Measurements from ENCODE around the gene PDE6D.
"Not testable (repeated sequence)": the region's sequence is repeated elsewhere in the genome, so short reads cannot be mapped to it uniquely, and the experiment has no call there.

PDE6D gene

DNA sequence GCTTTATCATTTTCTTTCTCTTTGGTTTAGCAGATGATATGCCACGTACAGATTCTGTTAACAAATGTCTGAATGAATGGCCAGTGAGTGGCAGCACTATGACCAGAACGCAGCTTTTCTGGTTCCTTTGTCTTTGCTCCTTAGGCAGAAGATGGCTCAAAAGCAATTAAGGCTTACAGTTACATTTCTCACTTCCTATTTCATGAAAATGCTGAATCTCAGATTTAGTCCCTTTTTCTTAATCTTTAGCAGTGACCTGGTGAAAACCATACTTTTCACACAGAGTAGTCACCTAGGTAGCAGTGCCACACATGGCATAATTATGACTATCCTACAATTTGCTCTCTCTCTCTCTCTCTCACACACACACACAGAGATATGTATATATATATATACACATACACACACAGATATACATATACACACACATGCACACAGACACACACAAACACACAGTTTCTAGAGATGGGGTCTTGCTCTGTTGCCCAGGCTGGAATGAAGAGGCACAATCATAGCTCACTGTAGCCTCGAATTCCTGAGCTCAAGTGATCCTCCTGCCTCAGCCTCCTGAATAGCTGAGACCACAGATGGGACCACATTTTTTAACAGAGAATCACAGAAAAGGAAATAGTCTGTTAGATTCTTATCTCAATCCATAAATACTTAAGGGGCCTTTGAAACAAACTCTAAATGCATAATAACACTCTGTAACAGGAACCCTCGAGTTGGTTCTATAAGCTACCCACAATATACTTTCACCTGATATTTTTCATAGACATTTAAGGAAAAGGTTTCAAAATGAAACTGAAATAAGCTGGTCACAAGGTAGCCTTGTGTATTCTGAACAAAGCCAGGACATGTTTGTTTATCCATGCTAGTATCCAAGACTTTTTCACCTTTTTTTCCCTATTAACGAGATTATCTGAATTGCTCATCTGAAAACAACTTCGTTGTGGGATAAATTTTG, 11.6 kb downstream of the PDE6D start:
- no peak for DNase-seq

DNA sequence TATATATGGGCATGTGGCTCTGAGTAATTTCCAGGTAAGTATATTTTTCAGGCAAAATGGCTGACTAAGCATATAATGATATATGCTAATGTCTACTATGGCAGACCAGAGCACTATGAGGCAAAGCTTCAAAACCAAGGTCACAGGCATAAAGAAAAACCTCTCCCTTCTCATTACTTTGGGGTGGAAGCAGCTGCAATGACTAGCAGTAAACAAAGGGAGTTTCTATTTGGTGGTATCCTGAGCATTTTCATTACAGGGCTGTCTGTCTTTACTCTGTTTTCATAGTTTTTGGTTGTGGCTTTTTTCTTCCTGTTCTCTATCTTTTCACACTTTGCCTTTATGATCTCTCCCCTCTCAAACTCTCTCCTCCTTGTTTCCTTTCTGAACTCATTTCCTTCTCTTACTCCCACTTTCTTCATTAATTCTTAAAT, 15.6 kb downstream of the PDE6D start:
- no peak for DNase-seq

DNA sequence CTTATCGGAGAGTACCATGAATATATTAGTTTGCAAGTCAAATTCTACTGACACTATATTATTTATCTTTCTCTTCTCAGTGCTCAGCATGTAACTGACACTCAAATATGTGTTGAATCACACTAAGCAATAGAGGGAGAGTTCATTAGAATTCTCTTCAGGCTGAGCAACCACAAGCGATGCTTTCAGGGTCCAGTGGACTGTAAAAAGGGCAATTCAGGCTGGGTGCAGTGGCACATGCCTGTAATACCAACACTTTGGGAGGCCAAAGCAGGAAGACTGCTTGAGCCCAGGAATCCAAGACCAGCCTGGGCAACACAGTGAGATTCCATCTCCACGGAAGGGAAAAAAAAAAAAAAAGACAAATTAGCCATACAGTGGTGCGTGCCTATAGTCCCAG, 16.3 kb downstream of the PDE6D start:
- DNase-seq, result no peak

DNA sequence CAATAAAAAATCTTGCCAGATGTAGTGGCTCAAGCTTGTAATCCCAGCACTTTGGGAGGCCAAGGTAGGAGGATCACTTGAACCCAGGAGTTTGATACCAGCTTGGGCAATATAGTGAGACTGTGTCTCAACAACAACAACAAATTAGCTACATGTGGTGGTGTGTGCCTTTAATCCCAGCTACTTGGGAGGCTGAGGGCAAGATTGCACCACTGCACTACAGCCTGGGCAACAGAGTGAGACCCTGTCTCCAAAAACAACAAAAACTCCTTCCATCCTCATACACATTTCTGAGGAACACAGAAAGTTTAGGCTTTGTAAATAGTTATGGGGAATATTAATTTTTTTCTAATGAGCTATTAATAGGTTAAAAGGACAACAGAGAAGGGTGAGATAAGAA, 17.0 kb downstream of the PDE6D start:
- DNase-seq, result no peak

DNA sequence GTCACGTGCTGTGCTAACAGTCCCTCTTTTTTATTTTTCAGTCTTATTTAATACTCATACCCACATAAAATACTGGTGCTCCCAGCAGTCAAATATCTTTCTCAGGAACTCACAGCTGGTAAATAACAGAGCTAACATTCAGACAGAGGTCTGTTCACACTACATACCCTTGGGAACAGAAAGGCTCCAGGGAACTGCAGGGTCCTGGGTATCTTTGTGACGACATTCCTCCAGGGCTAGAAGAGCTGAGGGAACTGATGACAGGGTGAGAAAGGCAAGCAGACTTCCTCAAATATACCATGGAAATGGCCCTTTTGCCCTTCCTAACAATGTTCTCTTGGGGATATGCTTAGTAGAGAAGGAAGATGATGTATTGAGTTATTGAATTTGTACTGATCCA, 19.3 kb downstream of the PDE6D start:
- DNase-seq, result no peak

DNA sequence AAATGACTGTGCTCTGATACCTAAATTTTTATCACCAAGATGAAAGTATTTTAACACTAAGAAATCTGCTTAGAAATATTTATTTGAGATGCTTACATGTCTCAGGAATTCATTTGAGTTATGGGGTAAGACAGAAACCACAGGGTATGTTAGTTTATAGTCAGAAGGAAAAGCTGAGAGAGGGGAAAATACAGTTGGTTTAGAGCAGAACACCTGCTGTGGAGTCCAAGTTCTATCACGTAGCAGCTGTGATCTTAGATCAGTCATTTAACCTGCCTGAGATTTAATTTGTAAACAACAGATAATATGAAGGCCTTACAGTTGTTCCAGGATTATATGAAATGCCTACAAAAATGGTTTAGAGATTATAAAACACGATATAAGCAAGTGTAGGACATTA, 29.0 kb downstream of the PDE6D start:
- DNase-seq, result no peak

DNA sequence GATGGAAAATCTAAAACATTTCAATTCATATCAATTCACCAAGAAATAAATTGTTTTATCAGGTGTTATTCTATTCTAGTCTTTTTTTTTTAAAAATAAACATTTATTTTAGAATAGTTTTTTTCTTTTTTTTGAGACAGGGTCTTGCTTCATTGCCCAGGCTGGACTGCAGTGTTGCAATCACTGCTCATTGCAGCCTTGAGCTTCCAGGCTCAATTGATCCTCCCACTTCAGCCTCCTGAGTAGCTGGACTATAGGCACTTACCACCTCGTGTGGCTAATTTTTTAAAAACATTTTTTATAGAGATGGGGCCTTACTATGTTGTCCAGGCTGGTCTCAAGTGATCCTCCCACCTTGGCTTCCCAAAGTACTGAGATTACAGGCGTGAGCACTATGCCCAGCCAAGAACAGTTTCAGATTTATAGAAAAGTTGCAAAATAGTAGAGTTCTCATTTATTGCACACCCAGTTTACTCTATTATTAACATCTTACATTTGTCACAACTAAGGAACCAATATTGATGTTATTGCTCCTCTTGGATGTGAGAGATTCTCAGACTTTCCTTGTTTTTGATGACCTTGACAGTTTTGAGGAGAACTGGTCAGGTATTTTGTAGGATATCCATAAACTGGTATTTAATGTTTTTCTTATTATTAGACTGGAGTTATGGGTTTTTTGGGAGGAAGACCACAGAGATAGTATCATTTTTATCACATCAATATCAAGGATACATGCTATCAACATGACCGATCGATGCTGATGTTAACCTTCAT, 29.9 kb downstream of the PDE6D start:
- DNase-seq, result no peak

DNA sequence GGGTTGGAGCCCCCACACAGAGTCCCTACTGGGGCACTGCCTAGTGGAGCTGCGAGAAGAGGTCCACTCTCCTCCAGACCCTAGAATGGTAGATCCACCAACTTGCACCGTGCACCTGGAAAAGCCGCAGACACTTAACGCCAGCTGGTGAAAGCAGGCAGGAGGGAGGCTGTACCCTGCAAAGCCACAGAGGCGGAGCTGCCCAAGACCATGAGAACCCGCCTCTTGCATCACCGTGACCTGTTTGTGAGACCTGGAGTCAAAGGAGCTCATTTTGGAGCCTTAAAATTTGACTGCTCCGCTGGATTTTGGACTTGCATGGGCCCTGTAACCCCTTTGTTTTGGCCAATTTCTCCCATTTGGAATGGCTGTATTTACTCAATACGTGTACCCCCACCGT, 32.1 kb downstream of the PDE6D start:
- not testable (repeated sequence) for DNase-seq

DNA sequence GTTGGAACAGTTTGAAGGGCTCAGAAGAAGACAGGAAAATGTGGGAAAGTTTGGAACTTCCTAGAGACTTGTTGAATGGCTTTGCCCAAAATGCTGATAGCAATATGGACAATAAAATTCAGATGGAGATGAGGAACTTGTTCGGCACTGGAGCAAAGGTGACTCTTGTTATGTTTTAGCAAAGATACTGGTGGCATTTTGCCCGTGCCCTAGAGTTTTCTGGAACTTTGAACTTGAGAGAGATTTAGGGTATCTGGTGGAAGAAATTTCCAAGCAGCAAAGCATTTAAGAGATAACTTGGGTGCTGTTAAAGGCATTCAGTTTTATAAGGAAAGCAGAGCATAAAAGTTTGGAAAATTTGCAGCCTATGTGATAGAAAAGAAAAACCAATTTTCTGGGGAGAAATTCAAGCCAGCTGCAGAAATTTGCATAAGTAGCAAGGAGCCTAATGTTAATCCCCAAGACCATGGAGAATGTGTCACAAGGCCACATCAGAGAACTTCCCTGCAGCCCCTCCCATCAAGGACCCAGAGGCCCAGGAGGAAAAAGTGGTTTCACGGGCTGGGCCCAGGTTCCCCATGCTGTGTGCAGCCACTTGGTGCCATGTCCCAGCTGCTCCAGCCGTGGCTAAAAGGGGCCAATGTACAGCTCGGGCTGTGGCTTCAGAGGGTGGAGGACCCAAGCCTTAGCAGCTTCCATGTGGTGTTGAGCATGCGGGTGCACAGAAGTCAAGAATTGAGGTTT, 32.8 kb downstream of the PDE6D start:
- not testable (repeated sequence) for DNase-seq

DNA sequence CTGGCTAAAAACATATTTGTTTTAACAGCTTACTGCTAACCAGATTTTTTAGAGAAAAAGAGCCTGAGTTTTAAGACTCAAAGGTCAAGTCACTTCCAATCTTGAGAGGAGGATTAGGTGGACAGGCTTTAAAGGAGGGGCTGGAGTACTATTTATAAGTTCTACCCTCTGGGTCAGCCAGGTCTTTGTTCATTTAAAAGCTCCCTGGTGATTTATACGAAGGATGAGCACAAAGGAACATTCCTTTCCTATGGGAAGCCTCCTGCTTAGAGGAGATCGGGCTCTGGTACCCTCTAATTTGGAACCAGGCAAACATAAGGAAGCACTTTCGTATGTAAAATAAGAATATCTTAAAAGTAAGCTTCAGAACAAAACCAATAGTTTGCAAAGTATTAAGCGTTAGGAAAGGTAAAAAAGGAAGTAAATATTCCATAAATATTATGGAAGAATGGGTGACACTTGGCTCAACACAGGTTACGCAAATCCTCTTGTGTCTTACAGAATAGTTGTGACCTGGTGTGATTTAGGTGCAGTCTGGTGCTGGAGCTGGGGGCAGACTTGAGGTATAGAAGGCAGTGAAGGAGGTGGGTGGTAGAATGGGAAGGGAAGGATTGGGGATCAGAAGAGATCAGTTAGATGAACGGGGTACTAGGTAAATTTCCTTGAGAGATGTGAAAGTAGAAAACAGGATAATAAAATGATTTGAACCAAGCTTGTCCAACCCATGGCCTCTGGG, 35.6 kb downstream of the PDE6D start:
- no peak for DNase-seq

DNA sequence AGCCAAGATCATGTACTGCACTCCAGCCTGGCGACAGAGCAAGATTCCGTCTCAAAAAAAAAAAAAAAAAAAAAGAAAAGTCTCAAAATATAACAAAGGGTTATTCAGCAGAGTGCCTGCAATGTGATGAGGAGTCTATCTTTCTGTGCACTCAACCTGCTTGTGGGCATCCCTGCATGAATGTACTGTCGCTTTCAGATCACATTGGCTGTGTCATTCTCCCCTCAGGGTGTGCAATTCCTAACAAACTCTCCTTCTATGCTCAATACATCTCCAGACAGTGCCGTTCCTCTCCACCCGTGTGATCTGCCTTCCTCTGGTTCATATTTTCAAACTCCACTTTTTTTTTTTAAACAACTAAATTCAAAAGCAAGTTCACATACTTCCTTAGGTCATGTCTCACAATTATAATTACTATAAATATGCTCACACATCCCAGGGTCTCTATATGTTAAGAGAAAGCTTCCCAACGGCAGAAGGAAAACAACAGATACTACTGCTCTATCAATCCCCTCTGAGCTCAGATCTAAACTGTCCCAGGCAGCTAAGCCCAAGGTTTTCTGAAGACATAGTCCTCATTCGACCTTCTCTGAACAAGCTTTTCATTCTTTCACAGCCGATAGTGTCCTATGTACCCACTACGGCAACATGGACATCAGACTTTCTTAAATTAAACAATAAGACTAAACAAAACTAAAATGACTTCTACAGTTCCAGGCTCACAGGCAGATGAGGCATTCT, 37.5 kb downstream of the PDE6D start:
- no peak for DNase-seq

DNA sequence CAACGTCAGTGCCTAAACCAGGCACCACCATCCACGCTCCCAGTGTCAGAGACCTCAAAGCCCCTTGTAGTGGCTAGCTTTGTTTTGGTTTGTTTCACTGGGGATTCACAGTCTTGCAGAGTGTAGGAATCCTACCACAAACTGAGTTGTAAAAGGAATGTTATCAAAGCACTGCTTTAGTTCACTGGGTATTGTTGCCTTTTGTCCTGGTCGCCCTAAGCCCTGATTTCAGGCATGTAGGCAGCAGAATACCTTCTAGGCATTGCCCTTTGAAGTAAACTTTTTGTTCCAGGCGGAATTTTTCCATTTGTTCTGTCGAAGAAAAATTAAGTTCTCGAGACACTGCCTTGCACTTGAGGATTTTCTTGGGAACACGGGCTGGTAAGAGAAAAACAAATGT, 43.3 kb downstream of the PDE6D start:
- DNase-seq, result no peak

DNA sequence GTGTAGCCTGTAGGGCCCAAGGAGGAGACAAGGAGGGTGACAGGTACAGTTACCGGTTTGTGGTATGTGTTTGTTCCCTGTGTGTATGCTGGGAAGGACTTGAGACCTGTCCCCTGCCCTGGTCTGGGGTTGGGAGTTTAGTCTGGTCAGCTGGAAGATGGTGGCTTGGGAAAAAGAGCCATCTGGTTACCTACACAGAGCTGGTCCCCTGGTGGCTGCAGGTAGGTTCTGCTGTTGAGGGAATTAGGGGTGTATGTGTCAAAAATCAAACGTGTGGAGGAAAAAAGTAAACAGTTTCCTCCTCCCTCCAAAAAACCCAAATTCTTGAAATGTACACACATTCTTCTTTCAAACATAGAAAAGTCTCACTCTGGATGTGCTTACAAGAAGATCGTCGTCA, 48.5 kb downstream of the PDE6D start:
- no peak for DNase-seq

DNA sequence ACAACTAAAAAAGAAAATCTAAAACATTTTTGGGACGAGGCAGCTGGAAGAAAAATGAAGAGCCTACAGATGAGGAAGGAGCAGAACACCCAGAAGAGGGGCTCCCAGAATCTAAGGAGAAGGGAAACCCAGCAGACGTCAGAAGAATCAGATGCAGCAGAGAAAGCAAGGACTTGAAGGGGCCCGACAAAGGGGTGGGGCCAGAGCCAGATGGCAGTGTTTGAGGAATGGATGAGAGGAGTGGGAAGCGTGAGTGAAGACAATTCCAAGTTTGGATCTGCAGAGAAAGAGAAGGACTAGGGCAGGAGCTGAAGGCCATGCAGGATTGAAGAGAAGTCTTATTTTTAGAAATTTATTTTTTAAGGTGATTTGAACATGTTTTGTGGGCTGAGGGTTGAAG, 53.5 kb downstream of the PDE6D start:
- no peak for DNase-seq

DNA sequence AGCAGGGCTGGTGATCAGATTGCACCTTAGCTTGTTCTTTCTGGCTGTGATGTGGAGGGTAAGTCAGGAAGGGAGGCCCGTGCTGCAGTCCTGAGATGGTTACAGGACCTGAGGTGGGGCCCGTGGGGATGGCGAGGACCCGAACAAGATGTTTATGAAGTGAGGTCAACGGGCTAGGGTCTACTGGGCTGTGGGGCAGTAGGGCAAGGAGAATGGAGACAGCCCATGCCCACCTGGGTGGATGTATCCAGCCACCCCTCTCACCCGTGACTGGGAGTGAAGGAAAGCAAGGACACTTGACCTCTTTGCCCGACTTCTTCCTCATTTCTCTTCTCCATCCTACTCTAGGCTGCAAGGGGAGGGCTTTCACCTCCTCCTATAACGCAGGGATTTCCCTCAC, 54.8 kb downstream of the PDE6D start:
- DNase-seq, result no peak

DNA sequence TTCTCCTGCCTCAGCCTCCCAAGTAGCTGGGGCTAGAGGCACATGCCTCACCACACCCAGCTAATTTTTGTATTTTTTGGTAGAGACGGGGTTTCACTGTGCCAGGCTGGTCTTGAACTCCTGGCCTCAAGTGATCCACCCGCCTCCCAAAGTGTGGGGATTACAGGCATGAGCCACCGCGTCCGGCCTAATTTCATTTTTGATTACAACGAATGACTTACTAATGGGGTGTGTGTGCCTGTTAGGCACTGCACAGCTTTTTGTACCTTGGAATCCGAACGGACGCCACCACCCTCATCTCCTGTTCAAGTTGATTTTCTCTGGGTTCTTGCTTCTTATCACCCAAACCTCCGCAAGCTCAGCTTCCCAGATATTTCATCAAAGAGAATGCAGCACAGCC, 55.6 kb downstream of the PDE6D start:
- DNase-seq, result no peak

DNA sequence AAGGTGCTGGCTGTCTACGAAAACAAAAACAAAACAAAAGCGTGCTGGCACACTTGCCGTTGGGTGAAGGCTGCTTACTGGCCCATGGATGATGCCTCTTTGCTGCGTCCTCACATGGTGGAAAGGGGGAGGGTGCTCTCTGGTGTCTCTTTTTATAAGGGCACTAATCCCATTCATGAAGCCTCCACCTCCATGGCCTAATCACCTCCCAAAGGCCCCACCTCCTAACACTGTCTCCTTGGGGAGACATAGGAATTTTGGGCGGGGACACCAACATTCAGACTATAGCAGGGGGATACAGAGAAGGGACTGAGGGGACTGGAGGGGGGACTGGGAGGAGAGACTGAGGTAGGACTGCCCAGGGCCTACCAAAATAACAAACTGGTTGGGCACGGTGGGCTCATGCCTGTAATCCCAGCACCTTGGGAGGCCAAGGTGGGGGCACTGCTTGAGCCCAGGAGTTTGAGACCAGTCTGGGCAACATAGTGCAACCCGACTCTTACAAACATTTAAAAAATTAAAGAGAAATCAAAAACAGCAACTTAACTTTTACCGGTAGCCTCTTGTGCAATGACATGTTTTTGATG, 58.3 kb downstream of the PDE6D start:
- DNase-seq, result no peak

DNA sequence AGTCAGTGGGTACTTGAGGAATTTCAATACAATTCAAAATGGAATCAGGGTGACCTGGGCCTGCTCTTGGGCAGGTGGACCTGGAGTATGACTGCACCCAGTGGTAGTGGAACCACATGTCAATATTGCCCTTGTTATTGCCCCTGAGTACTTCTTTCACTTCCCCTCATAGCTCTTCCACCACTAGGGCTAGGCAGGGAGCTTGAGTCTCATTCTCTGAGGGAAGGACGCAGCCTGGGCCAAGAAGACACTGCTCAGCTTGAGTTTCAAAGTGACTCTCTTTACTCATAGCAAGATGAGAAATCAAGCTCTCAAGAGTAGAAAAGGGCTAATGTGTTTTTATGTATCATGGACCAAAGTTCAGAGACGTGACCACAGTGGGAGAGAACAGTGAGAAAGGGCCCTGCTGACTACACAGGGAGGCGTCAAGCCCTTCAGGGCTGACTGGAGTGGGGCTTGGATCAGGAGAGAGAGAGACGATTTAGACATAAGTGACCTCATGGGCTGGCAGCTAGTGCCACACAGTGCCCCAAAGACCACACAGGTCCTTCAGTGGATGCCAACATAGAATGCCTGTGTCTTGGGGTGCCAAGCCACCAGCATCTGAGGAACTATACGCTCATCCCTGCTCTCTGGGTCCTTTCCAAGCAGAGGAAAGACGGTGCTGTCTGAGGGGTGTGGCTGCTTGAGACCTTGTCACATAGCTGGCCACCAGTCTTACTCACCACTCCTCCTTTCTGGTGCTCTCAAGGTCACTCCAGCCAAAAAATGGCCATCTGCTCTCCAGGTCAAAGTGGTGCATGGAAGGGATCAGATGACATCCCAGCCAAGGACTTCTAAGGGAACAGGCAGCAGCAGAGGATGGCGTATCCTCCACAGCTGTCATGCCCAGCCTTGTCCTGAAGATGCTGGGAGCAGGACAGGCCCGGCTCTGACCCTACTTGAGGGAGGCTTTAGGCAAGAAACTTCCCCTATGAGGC, 59.8 kb downstream of the PDE6D start:
- DNase-seq, result no peak

DNA sequence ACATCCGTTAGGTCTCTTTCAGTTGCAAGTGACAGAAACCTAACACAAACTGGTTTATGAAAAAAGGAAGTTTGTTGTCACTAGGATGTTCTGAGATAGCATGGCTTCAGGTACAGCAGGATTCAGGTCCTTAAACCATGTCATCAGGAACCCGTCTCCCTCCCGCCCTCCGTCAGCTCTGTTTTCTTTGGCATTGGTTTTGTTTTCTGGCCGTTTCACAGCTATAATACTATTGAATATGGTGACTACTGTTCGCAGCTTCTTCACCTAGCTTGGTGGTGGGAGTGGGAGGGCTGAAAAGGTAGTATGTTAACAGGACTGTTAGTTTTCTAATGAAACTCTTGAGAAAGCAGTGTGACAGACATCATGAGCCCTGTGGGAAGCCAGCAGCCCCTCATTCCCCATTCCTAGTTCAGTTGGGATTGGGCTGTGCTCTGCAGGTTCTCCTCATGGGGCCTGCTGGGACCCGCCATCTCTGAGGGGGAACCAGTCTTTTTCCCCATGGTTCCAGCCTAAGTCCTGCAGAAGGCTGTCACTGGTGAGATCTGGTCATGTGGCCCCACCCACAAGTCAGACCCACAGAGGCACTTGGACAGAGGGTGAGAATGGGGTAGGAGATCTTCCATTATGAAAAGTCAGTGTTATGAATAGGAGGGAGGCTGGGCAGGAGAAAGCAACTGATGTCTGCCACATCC, 60.6 kb downstream of the PDE6D start:
- no peak for DNase-seq

DNA sequence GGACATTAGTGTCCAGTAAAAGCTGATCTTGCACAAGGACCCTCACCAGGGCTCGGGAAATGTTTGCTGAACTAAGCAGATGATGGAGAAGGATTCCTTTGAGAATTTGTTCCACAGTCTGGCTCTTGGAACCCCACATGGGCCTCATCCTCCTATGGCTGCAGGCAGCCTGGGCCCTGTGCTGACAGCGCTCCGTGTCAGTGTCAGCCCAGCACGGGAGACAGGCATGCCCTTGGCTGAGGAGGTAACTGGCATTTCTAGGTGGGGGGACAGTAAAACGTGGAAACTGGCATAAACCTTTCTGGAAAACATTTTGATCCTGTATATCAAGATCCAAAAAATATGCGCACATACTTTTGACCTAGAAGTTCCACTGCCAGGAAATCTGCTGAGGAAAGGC, 62.3 kb downstream of the PDE6D start:
- no peak for DNase-seq

All from NCI-H524 treated with DMSO at 0.1 percent for 48 hours (cell line).